SK-N-SH treated with all-trans-retinoic acid at 6 μM for 48 hours (cell line): ENCODE measurements around the gene KIFC1.
"Not testable (repeated sequence)": the region's sequence is repeated elsewhere in the genome, so short reads cannot be mapped to it uniquely, and the experiment has no call there.

Source experiments
- GLIS3 ChIP-seq: fragments of 250-450 bp; sonication (Bioruptor Pico); IDR thresholded peaks from 2 replicates; pipeline ENCODE4 v1.5.0; 2020; ENCODE audit warnings: mild to moderate bottlenecking, moderate library complexity
- ISL1 ChIP-seq: fragments of 250-450 bp; sonication (Bioruptor Pico); IDR thresholded peaks from 2 replicates; pipeline ENCODE4 v2.1.2; 2022; ENCODE audit warnings: mild to moderate bottlenecking, moderate library complexity
- PPARA ChIP-seq: fragments of 250-450 bp; sonication (Bioruptor Pico); IDR thresholded peaks from 2 replicates; pipeline ENCODE4 v1.5.0; 2020; ENCODE audit warnings: mild to moderate bottlenecking, borderline replicate concordance
- RARB ChIP-seq: fragments of 250-450 bp; sonication (Bioruptor Pico); IDR thresholded peaks from 2 replicates; pipeline ENCODE4 v1.8.0; 2021; ENCODE audit warnings: mild to moderate bottlenecking, moderate library complexity
- ZFP3 ChIP-seq: fragments of 250-450 bp; sonication (Bioruptor Pico); IDR thresholded peaks from 2 replicates; pipeline ENCODE4 v1.5.0; 2020; ENCODE audit warnings: mild to moderate bottlenecking, moderate library complexity
- ZFP30 ChIP-seq: fragments of 450-650 bp; formaldehyde crosslinking; IDR thresholded peaks from 2 replicates; pipeline ENCODE4 v1.5.0; 2022; ENCODE audit warnings: mild to moderate bottlenecking, moderate library complexity
- ZNF565 ChIP-seq: fragments of 450-650 bp; formaldehyde crosslinking; conservative IDR thresholded peaks from 2 replicates; pipeline ENCODE4 v1.5.0; 2020; ENCODE audit warnings: low read depth, mild to moderate bottlenecking, moderate library complexity

DNA sequence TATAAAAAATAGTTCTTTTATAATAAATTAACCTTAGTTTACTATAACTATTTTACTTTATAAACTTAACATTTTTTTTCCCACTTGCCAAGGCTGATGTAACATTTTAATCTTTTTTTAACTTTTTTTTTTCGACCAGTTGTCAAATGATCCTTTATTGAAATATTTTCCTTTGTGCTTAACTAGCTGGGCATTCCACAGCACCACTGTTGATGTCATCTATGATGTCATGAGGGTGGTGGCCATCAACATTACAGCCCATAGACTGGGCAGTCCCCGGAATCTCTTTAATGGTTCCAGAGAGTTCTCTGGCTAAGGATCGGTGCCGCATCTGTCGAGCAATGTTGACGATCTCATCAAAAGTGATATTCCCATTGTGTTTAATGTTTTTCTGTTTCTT, 8.3 kb downstream of the KIFC1 start:
- not testable (repeated sequence) for TF ChIP-seq GLIS3; PPARA (CRISPR knock-in tag); RARB; ZFP3 (CRISPR knock-in tag); ZFP30 (CRISPR knock-in tag); ZNF565; ISL1 (CRISPR knock-in tag)
